Gastroesophageal sphincter (tissue), 4 donors: ENCODE data around the gene RAPGEF5. TPM values are rescaled to one million over a fixed set of nuclear protein-coding genes. Genes with fewer than 3 reads are reported as not detected.

Experiments
- ATAC-seq: fragments of 150-250 bp; one replicate; pipeline ENCODE4 v1.9.1; 2016; ENCODE audit warnings: mild to moderate bottlenecking, moderate library complexity
- H3K27ac ChIP-seq, 4 donors: fragments of 200-600 bp; sonication (generic) in 3 of 4; 1 replicate in 3 of 4; 2 replicates in 1 of 4; pipeline ENCODE4 v1.5.1; 2016 to 2019
- H3K27me3 ChIP-seq: fragments of 200-600 bp; sonication (generic); one replicate; pipeline ENCODE4 v1.5.1; 2019
- H3K36me3 ChIP-seq, 2 donors: fragments of 200-600 bp; sonication (generic); one replicate each; pipeline ENCODE4 v1.5.1; 2019; ENCODE audit warnings: control low read depth in 1 of 2
- H3K4me1 ChIP-seq, 3 donors: fragments of 200-600 bp; sonication (generic); 1 replicate in 2 of 3; 2 replicates in 1 of 3; pipeline ENCODE4 v1.5.1; 2016 to 2019; ENCODE audit warnings: control low read depth in 2 of 3
- H3K4me3 ChIP-seq, 2 donors: fragments of 200-600 bp; sonication (generic); one replicate each; pipeline ENCODE4 v1.5.1; 2019; ENCODE audit warnings: mild to moderate bottlenecking in 1 of 2, moderate library complexity in 1 of 2
- H3K9me3 ChIP-seq, 3 donors: fragments of 200-600 bp; sonication (generic); one replicate each; pipeline ENCODE4 v1.5.1; 2017 to 2019; ENCODE audit warnings: control low read depth in 2 of 3
- EP300 ChIP-seq: sonication (generic); formaldehyde crosslinking; IDR thresholded peaks from one replicate; pipeline ENCODE4 v1.6.1; 2017; ENCODE audit warnings: antibody characterized with exemption, mild to moderate bottlenecking
- POLR2A ChIP-seq, 2 donors: fragments of 450-650 bp; IDR thresholded peaks; one replicate each; pipeline ENCODE4 v1.6.1; 2017; ENCODE audit warnings: antibody characterized with exemption in 2 of 2, mild to moderate bottlenecking in 2 of 2, moderate library complexity in 1 of 2
- POLR2AphosphoS5 ChIP-seq: sonication (generic); formaldehyde crosslinking; IDR thresholded peaks from one replicate; pipeline ENCODE4 v1.6.1; 2017; ENCODE audit warnings: antibody characterized with exemption
- WGBS, 2 donors: methylation state at CpG; one replicate each; pipeline ENCODE4 v1.1.5; 2018; ENCODE audit warnings: low coverage in 1 of 2; 5-methylcytosine and 5-hydroxymethylcytosine counted together
- total RNA-seq, 4 donors: library from RNA; depleted of rRNA; stranded (reverse); fragments of >200 nt; gene quantifications; one replicate each; pipeline ENCODE4 v1.1.0, GENCODE V29; 2016
- TF ChIP-seq, protein P1 (sequence below), 4 experiments: fragments of 200-600 bp in 2 of 4; fragments of 450-650 bp in 2 of 4; sonication (generic) in 1 of 4; IDR thresholded peaks; one replicate each; pipeline ENCODE4 v1.5.1; 2017 to 2019; ENCODE audit warnings: antibody characterized with exemption in 4 of 4, mild to moderate bottlenecking in 2 of 4, moderate library complexity in 2 of 4

Gene RAPGEF5
- total RNA-seq, 4 donors from 2014 or later = 21.5 to 29.8 (median 26.6) TPM

DNA sequence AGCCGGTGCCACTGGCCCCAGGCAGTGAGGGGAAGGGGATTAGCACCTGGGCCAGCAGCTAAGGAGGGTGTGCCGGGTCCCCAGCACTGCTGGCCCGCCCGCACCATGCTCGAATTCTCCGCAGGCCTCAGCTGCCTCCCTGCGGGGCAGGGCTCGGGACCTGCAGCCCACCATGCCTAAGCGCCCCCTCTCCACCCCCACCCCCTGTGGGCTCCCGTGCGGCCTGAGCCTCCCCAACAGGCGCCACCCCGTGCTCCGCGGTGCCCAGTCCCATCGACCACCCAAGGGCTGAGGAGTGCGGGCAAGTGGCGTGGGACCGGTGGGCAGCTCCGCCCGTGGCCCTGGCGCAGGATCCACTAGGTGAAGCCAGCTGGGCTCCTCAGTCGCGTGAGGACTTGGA lies 266.4 kb downstream of the RAPGEF5 start:
- ATAC-seq = no peak
- no CpG with 5 or more reads among the region's 24 CpGs for WGBS, 2 donors
- no peaks in the 10 kb centered on the region for H3K27me3 ChIP-seq
- H3K4me1 ChIP-seq = peaks cover 0 to 14% (median 6%) of the 10 kb centered on the region in 3 donors
- H3K4me3 ChIP-seq = no peak overlapping the region
- H3K27ac ChIP-seq = no peak overlapping the region
- no peaks in the 10 kb centered on the region for H3K9me3 ChIP-seq
- H3K36me3 ChIP-seq = no peaks in the 10 kb centered on the region
- TF ChIP-seq POLR2A (IDR thresholded peaks at IDR 0.05) = no peak
- TF ChIP-seq EP300 = no peak

DNA sequence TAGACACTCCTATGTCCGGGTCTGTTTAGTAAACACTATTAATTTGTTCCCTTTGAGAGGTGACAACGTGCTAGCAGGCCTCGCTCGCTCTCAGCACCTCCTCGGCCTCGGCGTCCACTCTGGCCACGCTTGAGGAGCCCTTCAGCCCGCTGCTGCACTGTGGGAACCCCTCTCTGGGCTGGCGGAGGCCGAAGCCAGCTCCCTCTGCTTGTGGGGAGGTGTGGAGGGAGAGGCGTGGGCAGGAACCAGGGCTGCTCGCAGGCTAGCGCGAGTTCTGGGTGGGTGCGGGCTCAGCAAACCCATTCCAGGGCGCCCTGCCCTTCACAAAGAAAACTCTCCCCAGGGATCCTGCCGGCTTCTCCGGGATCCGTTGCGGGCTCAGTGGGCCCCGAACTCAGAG lies 266.8 kb downstream of the RAPGEF5 start:
- no peak for TF ChIP-seq POLR2A (IDR thresholded peaks at IDR 0.05)
- TF ChIP-seq, protein P1, sequence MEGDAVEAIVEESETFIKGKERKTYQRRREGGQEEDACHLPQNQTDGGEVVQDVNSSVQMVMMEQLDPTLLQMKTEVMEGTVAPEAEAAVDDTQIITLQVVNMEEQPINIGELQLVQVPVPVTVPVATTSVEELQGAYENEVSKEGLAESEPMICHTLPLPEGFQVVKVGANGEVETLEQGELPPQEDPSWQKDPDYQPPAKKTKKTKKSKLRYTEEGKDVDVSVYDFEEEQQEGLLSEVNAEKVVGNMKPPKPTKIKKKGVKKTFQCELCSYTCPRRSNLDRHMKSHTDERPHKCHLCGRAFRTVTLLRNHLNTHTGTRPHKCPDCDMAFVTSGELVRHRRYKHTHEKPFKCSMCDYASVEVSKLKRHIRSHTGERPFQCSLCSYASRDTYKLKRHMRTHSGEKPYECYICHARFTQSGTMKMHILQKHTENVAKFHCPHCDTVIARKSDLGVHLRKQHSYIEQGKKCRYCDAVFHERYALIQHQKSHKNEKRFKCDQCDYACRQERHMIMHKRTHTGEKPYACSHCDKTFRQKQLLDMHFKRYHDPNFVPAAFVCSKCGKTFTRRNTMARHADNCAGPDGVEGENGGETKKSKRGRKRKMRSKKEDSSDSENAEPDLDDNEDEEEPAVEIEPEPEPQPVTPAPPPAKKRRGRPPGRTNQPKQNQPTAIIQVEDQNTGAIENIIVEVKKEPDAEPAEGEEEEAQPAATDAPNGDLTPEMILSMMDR (IDR thresholded peaks at IDR 0.05) = no peak
- TF ChIP-seq EP300 = no peak
- TF ChIP-seq POLR2AphosphoS5 = no peak
- no peak for ATAC-seq
- WGBS, 2 donors = 78 to 97% methylated on average over 2 to 8 of the region's 22 CpGs

DNA sequence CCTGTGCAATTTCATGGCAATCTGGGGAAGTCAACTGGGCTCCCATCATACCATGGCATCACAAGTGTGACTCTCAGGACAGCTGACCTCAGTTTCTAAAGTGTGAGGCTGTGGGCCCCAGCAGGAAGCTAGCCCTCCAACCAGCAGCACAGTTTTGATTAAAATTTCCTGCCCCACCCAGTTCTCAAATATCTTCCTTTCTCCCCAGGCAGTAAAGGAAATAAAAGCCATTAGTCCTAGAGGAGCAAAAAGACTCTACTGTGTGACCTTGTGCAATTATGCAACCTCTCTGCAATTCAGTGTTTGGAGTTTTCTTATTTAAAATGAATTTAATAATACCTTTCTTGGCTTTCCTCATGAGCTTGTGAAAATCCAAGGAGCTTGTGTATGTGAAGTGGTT lies 268.1 kb downstream of the RAPGEF5 start:
- Histone ChIP-seq H3K27ac (no peak overlapping the region), H3K4me1 (peaks cover 0 to 18% (median 6%) of the 10 kb centered on the region in 3 donors), H3K36me3 (no peaks in the 10 kb centered on the region), H3K27me3 (no peaks in the 10 kb centered on the region), H3K9me3 (no peaks in the 10 kb centered on the region), H3K4me3 (no peak overlapping the region)
- ATAC-seq = no peak
- TF ChIP-seq, protein P1 (IDR thresholded peaks at IDR 0.05) = no peak
- no peak for TF ChIP-seq POLR2AphosphoS5
- TF ChIP-seq EP300 = no peak
- no peak for TF ChIP-seq POLR2A (IDR thresholded peaks at IDR 0.05)

More for the DNA sequence above, 266.8 kb downstream of the RAPGEF5 start:
- H3K4me1 ChIP-seq = peaks cover 0 to 14% (median 6%) of the 10 kb centered on the region in 3 donors
- no peak overlapping the region for H3K27ac ChIP-seq
- H3K9me3 ChIP-seq = no peaks in the 10 kb centered on the region
- H3K27me3 ChIP-seq = no peaks in the 10 kb centered on the region
- no peaks in the 10 kb centered on the region for H3K36me3 ChIP-seq
- no peak overlapping the region for H3K4me3 ChIP-seq

DNA sequence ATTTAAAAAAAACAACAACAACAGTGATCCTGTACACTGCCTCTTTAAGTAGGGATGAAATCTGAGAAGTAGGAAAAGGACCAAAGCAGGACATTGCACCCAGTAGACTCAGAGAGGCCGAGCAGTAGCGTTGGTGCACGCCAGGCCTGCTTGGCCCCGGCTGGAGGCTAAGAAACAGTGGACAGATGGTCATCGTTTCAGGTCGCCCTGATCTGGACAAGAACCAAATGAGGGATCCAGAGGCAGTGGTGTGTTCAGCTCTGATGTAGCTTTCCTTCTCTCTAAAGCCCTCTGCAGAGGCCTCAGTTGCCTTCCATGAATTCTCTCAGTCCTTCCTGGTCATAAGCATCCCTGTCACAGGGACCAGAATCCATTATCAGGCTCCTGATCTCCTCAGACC lies 269.1 kb downstream of the RAPGEF5 start:
- 59% methylated on average over 4 of the region's 6 CpGs; no CpG with 5 or more reads in 1 of the 2 donors for WGBS, 2 donors
- H3K9me3 ChIP-seq = no peaks in the 10 kb centered on the region
- no peaks in the 10 kb centered on the region for H3K36me3 ChIP-seq
- no peaks in the 10 kb centered on the region for H3K27me3 ChIP-seq
- peaks cover 0 to 18% (median 4%) of the 10 kb centered on the region in 3 donors for H3K4me1 ChIP-seq
- ATAC-seq = no peak
- no peak overlapping the region for H3K4me3 ChIP-seq
- TF ChIP-seq POLR2A (IDR thresholded peaks at IDR 0.05) (no peak), POLR2AphosphoS5 (no peak), EP300 (no peak)
- TF ChIP-seq, protein P1 (IDR thresholded peaks at IDR 0.05) = no peak
- H3K27ac ChIP-seq = no peak overlapping the region

DNA sequence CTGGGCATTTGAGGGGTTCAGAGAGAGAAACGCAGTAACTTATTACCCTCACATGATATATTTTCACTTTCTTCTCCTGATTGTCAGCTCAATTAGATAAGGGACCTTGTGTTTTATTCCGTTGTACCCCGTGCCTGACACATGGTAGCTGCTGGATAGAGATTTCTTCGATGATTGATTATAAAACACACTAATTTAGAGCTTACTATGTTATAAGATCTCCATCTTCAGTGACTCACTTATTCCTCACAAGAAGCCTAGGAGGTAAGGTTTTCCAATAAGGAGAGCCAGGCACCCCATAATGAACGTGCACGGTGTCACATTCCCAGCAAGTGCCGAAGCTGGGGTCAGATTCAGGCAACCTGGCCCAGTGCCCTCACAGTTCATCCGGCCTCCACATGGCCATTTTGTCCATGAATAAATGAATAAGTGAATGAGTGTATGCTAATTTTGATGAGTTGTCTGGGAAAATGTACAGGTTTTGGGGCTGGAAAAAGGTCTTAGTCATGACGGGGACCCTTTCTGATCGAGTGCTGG lies 273.2 kb downstream of the RAPGEF5 start:
- no peaks in the 10 kb centered on the region for H3K9me3 ChIP-seq
- H3K27ac ChIP-seq = peak overlapping the region; percentile 45 to 90 (median 88)
- TF ChIP-seq EP300 (no peak), POLR2A (IDR thresholded peaks at IDR 0.05) (no peak), POLR2AphosphoS5 (no peak)
- TF ChIP-seq, protein P1 (IDR thresholded peaks at IDR 0.05) = no peak
- no peaks in the 10 kb centered on the region for H3K27me3 ChIP-seq
- ATAC-seq = no peak
- peak overlapping the region; percentile 39 to 71 for H3K4me3 ChIP-seq
- peaks cover 0 to 17% (median 5%) of the 10 kb centered on the region in 3 donors for H3K4me1 ChIP-seq
- no peaks in the 10 kb centered on the region for H3K36me3 ChIP-seq
- WGBS, 2 donors = 23 to 27% methylated on average over 9 to 10 of the region's 10 CpGs
